SK-N-SH treated with all-trans-retinoic acid at 6 μM for 48 hours (cell line): ENCODE results near the gene CTTN.

Experiments used
- ATAC-seq: fragments of 200-7000 bp; cut with Tn5 transposase; 3 replicates; pipeline ENCODE4 v1.9.1; 2020; ENCODE audit warnings: mild to moderate bottlenecking, moderate library complexity
- ARNTL ChIP-seq: fragments of 450-650 bp; formaldehyde crosslinking; IDR thresholded peaks from 2 replicates; pipeline ENCODE4 v1.5.0; 2020; ENCODE audit warnings: low read depth, mild to moderate bottlenecking, moderate library complexity, borderline replicate concordance
- BACH2 ChIP-seq: fragments of 250-450 bp; sonication (Bioruptor Pico); IDR thresholded peaks from 2 replicates; pipeline ENCODE4 v1.9.0; 2021; ENCODE audit warnings: mild to moderate bottlenecking, borderline replicate concordance
- CREB5 ChIP-seq: fragments of 250-450 bp; sonication (Bioruptor Pico); IDR thresholded peaks from 2 replicates; pipeline ENCODE4 v1.5.1; 2020; ENCODE audit warnings: low read depth, mild to moderate bottlenecking, moderate library complexity
- CSRNP3 ChIP-seq: fragments of 250-450 bp; sonication (Bioruptor Pico); IDR thresholded peaks from 2 replicates; pipeline ENCODE4 v1.5.1; 2021; ENCODE audit warnings: mild to moderate bottlenecking, moderate library complexity
- ESRRG ChIP-seq: fragments of 250-450 bp; sonication (Bioruptor Pico); IDR thresholded peaks from 2 replicates; pipeline ENCODE4 v1.6.1; 2021; ENCODE audit warnings: mild to moderate bottlenecking
- GLIS3 ChIP-seq: fragments of 250-450 bp; sonication (Bioruptor Pico); IDR thresholded peaks from 2 replicates; pipeline ENCODE4 v1.5.0; 2020; ENCODE audit warnings: mild to moderate bottlenecking, moderate library complexity
- ISL1 ChIP-seq: fragments of 250-450 bp; sonication (Bioruptor Pico); IDR thresholded peaks from 2 replicates; pipeline ENCODE4 v2.1.2; 2022; ENCODE audit warnings: mild to moderate bottlenecking, moderate library complexity
- OSR1 ChIP-seq: fragments of 250-450 bp; sonication (Bioruptor Pico); IDR thresholded peaks from 2 replicates; pipeline ENCODE4 v1.8.0; 2022; ENCODE audit warnings: moderate library complexity, mild to moderate bottlenecking, inconsistent platforms
- PATZ1 ChIP-seq: fragments of 250-450 bp; sonication (Bioruptor Pico); IDR thresholded peaks from 2 replicates; pipeline ENCODE4 v1.8.0; 2020; ENCODE audit warnings: mild to moderate bottlenecking, moderate library complexity, borderline replicate concordance
- SNAI2 ChIP-seq: fragments of 250-450 bp; sonication (Bioruptor Pico); IDR thresholded peaks from 2 replicates; pipeline ENCODE4 v1.5.0; 2020; ENCODE audit warnings: mild to moderate bottlenecking, moderate library complexity
- TCF4 ChIP-seq: fragments of 250-450 bp; sonication (Bioruptor Pico); IDR thresholded peaks from 2 replicates; pipeline ENCODE4 v1.8.0; 2021; ENCODE audit warnings: mild to moderate bottlenecking, moderate library complexity, borderline replicate concordance
- TOX ChIP-seq: fragments of 250-450 bp; sonication (Bioruptor Pico); IDR thresholded peaks from 2 replicates; pipeline ENCODE4 v1.8.0; 2021; ENCODE audit warnings: mild to moderate bottlenecking, moderate library complexity, borderline replicate concordance
- TSHZ2 ChIP-seq: fragments of 250-450 bp; sonication (Bioruptor Pico); IDR thresholded peaks from 2 replicates; pipeline ENCODE4 v1.5.0; 2020; ENCODE audit warnings: mild to moderate bottlenecking, moderate library complexity
- ZC3H10 ChIP-seq: fragments of 250-450 bp; sonication (Bioruptor Pico); IDR thresholded peaks from 2 replicates; pipeline ENCODE4 v1.5.1; 2021; ENCODE audit warnings: mild to moderate bottlenecking, moderate library complexity
- ZFP30 ChIP-seq: fragments of 450-650 bp; formaldehyde crosslinking; IDR thresholded peaks from 2 replicates; pipeline ENCODE4 v1.5.0; 2022; ENCODE audit warnings: mild to moderate bottlenecking, moderate library complexity
- ZNF565 ChIP-seq: fragments of 450-650 bp; formaldehyde crosslinking; conservative IDR thresholded peaks from 2 replicates; pipeline ENCODE4 v1.5.0; 2020; ENCODE audit warnings: low read depth, mild to moderate bottlenecking, moderate library complexity
- ZNF70 ChIP-seq: fragments of 450-650 bp; formaldehyde crosslinking; IDR thresholded peaks from 2 replicates; pipeline ENCODE4 v1.5.0; 2020; ENCODE audit warnings: mild to moderate bottlenecking, moderate library complexity
- TF ChIP-seq, protein P1 (sequence below): fragments of 250-450 bp; sonication (Bioruptor Pico); IDR thresholded peaks from 2 replicates; pipeline ENCODE4 v1.8.0; 2021; ENCODE audit warnings: low read depth, mild to moderate bottlenecking, moderate library complexity, borderline replicate concordance

The CTTN gene

DNA sequence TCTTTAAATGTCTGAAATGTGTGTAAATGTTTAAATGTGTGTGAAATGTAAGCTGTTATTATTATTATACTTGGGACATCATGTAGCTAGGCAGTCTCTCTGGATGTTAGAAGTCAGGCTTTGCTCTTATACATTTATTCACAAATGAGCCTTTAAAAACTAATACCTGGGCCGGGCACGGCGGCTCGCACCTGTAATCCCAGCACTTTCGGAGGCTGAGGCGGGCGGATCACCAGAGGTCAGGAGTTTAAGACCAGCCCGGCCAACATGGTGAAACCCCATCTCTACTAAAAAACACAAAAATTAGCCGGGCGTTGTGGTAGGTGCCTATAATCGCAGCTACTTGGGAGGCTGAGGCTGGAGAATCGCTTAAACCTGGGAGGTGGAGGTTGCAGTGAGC is 21.7 kb upstream of the CTTN start:
- TF ChIP-seq GLIS3 (CRISPR knock-in tag) (no peak), ZNF70 (CRISPR knock-in tag) (no peak), TSHZ2 (CRISPR knock-in tag) (no peak), BACH2 (no peak), SNAI2 (CRISPR knock-in tag) (no peak), ZNF565 (CRISPR knock-in tag) (no peak)
- no peak for ATAC-seq

DNA sequence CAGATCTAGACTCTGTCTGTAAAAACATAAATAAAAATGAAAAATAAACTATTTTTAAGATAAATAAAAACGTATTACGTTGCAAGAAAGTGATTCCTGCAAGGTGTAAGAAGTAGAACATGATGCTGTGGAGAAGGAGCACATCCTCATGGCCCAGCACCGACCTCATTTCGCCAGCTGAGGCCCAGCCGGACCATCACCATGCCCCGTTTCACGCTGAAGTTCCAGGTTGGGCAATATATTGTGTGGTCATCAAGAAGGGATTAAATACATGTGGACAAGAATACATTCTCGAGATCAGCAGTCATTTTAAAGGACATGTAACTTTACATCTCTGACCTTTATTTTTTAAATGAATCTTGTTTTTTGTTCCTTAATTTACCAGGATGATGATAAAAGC is 20.7 kb upstream of the CTTN start:
- no peak for ATAC-seq
- no peak for TF ChIP-seq CSRNP3 (CRISPR knock-in tag)
- TF ChIP-seq ZFP30 (CRISPR knock-in tag), result no peak
- TF ChIP-seq ARNTL (CRISPR knock-in tag), result no peak
- TF ChIP-seq CREB5 (CRISPR knock-in tag), result no peak
- no peak for TF ChIP-seq OSR1
- no peak for TF ChIP-seq TOX (CRISPR knock-in tag)
- no peak for TF ChIP-seq ISL1 (CRISPR knock-in tag)
- no peak for TF ChIP-seq GLIS3 (CRISPR knock-in tag)
- no peak for TF ChIP-seq PATZ1 (CRISPR knock-in tag)
- no peak for TF ChIP-seq ESRRG (CRISPR knock-in tag)
- TF ChIP-seq ZC3H10 (CRISPR knock-in tag), result no peak
- TF ChIP-seq TSHZ2 (CRISPR knock-in tag), result no peak
- no peak for TF ChIP-seq ZNF70 (CRISPR knock-in tag)
- no peak for TF ChIP-seq SNAI2 (CRISPR knock-in tag)
- no peak for TF ChIP-seq TCF4 (CRISPR knock-in tag)
- no peak for TF ChIP-seq BACH2
- TF ChIP-seq, protein P1, sequence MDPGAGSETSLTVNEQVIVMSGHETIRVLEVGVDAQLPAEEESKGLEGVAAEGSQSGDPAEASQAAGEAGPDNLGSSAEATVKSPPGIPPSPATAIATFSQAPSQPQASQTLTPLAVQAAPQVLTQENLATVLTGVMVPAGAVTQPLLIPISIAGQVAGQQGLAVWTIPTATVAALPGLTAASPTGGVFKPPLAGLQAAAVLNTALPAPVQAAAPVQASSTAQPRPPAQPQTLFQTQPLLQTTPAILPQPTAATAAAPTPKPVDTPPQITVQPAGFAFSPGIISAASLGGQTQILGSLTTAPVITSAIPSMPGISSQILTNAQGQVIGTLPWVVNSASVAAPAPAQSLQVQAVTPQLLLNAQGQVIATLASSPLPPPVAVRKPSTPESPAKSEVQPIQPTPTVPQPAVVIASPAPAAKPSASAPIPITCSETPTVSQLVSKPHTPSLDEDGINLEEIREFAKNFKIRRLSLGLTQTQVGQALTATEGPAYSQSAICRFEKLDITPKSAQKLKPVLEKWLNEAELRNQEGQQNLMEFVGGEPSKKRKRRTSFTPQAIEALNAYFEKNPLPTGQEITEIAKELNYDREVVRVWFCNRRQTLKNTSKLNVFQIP (CRISPR knock-in tag), result no peak
- TF ChIP-seq, all 23 proteins: peak for 0
